ENCODE data around the gene CMBL. TPM values are rescaled to one million over a fixed set of nuclear protein-coding genes. Genes with fewer than 3 reads are reported as not detected.

Gene CMBL
- total RNA-seq, 1 experiment from 2014 or later: 43.2 TPM

DNA sequence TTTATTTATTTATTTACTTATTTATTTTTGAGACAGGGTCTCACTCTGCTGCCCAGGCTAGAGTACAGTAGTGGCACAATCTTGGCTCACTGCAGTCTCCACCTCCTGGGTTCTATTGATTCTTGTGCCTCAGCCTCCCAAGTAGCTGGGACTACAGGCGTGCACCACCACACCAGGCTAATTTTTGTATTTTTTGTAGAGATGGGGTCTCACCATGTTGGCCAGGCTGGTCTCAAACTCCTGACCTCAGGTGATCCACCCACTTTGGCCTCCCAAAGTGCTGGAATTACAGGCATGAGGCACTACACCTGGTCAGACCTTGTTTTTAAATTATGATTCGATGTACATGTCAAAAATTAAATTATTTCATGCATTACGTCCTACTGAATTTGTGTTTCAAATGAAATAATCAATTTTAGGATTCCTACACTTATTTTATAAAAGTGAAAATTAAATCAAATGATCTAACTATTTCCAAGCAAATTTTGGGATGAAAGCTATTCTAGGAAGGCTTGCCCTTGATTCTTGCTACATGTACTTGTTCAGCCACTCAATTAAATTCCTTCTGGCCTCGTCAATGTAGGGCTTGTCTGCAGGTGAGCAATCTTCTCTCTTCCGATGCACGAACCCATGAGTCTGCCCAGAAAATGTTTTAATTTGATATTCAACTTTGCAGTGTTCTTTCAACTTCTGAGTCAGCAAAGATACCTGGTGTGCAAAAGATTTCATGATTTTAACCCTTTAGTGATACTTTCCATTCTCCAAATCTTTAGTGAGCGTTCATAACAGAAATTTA, 27.6 kb downstream of the CMBL start:
- BruUV-seq (replicated peaks): TSS peak; percentile 97
- in situ Hi-C loops (cut with HindIII; ENCODE audit: low pct_unique_long_range_greater_than_20kb, low sequenced_read_pairs) (no loop called here), intact Hi-C loops (cut with micrococcal nuclease; ENCODE audit: unreplicated experiment) (loop anchor here (5.0 kb wide), 1 partner anchor 77 kb away; no protein-coding TSS in a partner anchor)
- Histone ChIP-seq H3K36me3 (ENCODE audit: control insufficient read depth, insufficient read depth, low read length) (no peaks in the 10 kb centered on the region), H3K27me3 (ENCODE audit: control insufficient read depth, insufficient read depth, low read length) (no peaks in the 10 kb centered on the region), H3K4me3 (ENCODE audit: low read depth in 2 of 2, low read length in 2 of 2) (no peak overlapping the region), H3K27ac (ENCODE audit: low read length) (no peak overlapping the region), H3K9me3 (ENCODE audit: control insufficient read depth, insufficient read depth, low read depth, low read length) (no peaks in the 10 kb centered on the region), H3K4me1 (ENCODE audit: control insufficient read depth, insufficient read depth, low read length) (peaks cover 4% of the 10 kb centered on the region; the same call in 1 of the 2 replicates)
- ATAC-seq: no peak
- CTCF ChIA-PET: interaction anchor here (0.6 kb wide), 1 partner anchor 157 kb away, joined by 4 read pairs; no protein-coding TSS in a partner anchor
- DNase-seq (ENCODE audit: low read depth, low spot score): no peak
- POLR2A ChIA-PET: interaction anchor here (0.6 to 0.7 kb wide), 2 partner anchors 23 to 73 kb away, joined by 3 to 7 read pairs; partner anchors contain the start of gene MARCHF6
- TF ChIP-seq POLR2AphosphoS5 (IDR thresholded peaks at IDR 0.05; ENCODE audit: low read depth, low read length) (no peak), SIN3A (IDR thresholded peaks at IDR 0.05; ENCODE audit: borderline replicate concordance, insufficient read depth, low read depth, low read length) (no peak), TCF7L2 (IDR thresholded peaks at IDR 0.05; ENCODE audit: low read depth, low read length) (no peak)
- TF ChIP-seq, protein P1, sequence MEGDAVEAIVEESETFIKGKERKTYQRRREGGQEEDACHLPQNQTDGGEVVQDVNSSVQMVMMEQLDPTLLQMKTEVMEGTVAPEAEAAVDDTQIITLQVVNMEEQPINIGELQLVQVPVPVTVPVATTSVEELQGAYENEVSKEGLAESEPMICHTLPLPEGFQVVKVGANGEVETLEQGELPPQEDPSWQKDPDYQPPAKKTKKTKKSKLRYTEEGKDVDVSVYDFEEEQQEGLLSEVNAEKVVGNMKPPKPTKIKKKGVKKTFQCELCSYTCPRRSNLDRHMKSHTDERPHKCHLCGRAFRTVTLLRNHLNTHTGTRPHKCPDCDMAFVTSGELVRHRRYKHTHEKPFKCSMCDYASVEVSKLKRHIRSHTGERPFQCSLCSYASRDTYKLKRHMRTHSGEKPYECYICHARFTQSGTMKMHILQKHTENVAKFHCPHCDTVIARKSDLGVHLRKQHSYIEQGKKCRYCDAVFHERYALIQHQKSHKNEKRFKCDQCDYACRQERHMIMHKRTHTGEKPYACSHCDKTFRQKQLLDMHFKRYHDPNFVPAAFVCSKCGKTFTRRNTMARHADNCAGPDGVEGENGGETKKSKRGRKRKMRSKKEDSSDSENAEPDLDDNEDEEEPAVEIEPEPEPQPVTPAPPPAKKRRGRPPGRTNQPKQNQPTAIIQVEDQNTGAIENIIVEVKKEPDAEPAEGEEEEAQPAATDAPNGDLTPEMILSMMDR (IDR thresholded peaks at IDR 0.05): no peak
- TF ChIP-seq, protein P2, sequence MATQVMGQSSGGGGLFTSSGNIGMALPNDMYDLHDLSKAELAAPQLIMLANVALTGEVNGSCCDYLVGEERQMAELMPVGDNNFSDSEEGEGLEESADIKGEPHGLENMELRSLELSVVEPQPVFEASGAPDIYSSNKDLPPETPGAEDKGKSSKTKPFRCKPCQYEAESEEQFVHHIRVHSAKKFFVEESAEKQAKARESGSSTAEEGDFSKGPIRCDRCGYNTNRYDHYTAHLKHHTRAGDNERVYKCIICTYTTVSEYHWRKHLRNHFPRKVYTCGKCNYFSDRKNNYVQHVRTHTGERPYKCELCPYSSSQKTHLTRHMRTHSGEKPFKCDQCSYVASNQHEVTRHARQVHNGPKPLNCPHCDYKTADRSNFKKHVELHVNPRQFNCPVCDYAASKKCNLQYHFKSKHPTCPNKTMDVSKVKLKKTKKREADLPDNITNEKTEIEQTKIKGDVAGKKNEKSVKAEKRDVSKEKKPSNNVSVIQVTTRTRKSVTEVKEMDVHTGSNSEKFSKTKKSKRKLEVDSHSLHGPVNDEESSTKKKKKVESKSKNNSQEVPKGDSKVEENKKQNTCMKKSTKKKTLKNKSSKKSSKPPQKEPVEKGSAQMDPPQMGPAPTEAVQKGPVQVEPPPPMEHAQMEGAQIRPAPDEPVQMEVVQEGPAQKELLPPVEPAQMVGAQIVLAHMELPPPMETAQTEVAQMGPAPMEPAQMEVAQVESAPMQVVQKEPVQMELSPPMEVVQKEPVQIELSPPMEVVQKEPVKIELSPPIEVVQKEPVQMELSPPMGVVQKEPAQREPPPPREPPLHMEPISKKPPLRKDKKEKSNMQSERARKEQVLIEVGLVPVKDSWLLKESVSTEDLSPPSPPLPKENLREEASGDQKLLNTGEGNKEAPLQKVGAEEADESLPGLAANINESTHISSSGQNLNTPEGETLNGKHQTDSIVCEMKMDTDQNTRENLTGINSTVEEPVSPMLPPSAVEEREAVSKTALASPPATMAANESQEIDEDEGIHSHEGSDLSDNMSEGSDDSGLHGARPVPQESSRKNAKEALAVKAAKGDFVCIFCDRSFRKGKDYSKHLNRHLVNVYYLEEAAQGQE (IDR thresholded peaks at IDR 0.05; ENCODE audit: insufficient read depth in 1 of 2, low read depth in 2 of 2, low read length in 1 of 2): no peak

DNA sequence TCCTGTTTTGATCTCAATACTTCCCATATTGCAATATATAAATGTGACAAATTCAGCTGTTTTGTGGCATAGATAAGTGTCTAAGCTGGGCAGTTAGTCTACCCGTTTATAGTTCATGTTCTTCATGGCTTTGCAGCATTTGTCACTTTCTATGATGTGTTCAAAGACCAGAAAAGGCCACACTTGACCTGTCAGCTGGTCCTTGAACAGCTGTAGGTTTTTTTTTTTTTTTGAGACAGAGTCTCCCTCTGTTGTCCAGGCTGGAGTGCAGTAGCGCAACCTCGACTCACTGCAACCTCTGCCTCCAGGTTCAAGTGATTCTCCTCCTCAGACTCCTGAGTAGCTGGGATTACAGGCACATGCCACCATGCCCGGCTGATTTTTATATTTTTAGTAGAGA, 28.4 kb downstream of the CMBL start:
- in situ Hi-C loops (cut with HindIII; ENCODE audit: low pct_unique_long_range_greater_than_20kb, low sequenced_read_pairs) (no loop called here), intact Hi-C loops (cut with micrococcal nuclease; ENCODE audit: unreplicated experiment) (no loop called here)
- DNase-seq (ENCODE audit: low read depth, low spot score): no peak
- H3K9me3 ChIP-seq (ENCODE audit: control insufficient read depth, insufficient read depth, low read depth, low read length): no peaks in the 10 kb centered on the region
- H3K4me3 ChIP-seq (ENCODE audit: low read depth in 2 of 2, low read length in 2 of 2): no peak overlapping the region
- ChIA-PET CTCF (interaction anchor here (0.6 kb wide), 1 partner anchor 158 kb away, joined by 4 read pairs; no protein-coding TSS in a partner anchor), POLR2A (interaction anchor here (0.7 kb wide), 1 partner anchor 24 kb away, joined by 7 read pairs; no protein-coding TSS in a partner anchor)
- TF ChIP-seq, protein P1 (IDR thresholded peaks at IDR 0.05): no peak
- TF ChIP-seq POLR2AphosphoS5 (IDR thresholded peaks at IDR 0.05; ENCODE audit: low read depth, low read length) (no peak), TCF7L2 (IDR thresholded peaks at IDR 0.05; ENCODE audit: low read depth, low read length) (no peak), SIN3A (IDR thresholded peaks at IDR 0.05; ENCODE audit: borderline replicate concordance, insufficient read depth, low read depth, low read length) (no peak)
- TF ChIP-seq, protein P2 (IDR thresholded peaks at IDR 0.05; ENCODE audit: insufficient read depth in 1 of 2, low read depth in 2 of 2, low read length in 1 of 2): no peak
- ATAC-seq: no peak
- no peaks in the 10 kb centered on the region for H3K36me3 ChIP-seq (ENCODE audit: control insufficient read depth, insufficient read depth, low read length)
- H3K4me1 ChIP-seq (ENCODE audit: control insufficient read depth, insufficient read depth, low read length): peaks cover 2% of the 10 kb centered on the region; the same call in 1 of the 2 replicates
- H3K27ac ChIP-seq (ENCODE audit: low read length): no peak overlapping the region
- H3K27me3 ChIP-seq (ENCODE audit: control insufficient read depth, insufficient read depth, low read length): no peaks in the 10 kb centered on the region
- no TSS peak for BruUV-seq (replicated peaks)
